Measurements from ENCODE around the gene COTL1.

The COTL1 gene

GRCh38 chr16:84570739-84571403, 47.0 kb downstream of the COTL1 start:
- no peak for DNase-seq
- Histone ChIP-seq H3K4ac (ENCODE audit: low read depth, low read length) (no peak overlapping the region), H2BK5ac (ENCODE audit: low read length) (no peak overlapping the region), H3K9ac (ENCODE audit: low read length) (no peak overlapping the region), H2BK120ac (ENCODE audit: low read depth, low read length) (no peak overlapping the region), H3K79me1 (ENCODE audit: low read length) (peaks cover 6% of the 10 kb centered on the region), H3K27me3 (ENCODE audit: insufficient read depth, low read length, poor library complexity) (no peaks in the 10 kb centered on the region), H3K4me2 (ENCODE audit: low read length) (no peak overlapping the region), H3K36me3 (ENCODE audit: control insufficient read depth, insufficient read depth, low read length) (no peaks in the 10 kb centered on the region), H3K18ac (ENCODE audit: low read length) (no peak overlapping the region), H3K56ac (ENCODE audit: low read length) (no peak overlapping the region), H2AK5ac (ENCODE audit: low read length) (no peak overlapping the region), H3K23ac (ENCODE audit: low read length) (peak overlapping the region; percentile 35), H3K4me1 (ENCODE audit: control insufficient read depth, low read depth, low read length) (no peaks in the 10 kb centered on the region), H2BK15ac (replicated peaks; ENCODE audit: low read depth) (no peak overlapping the region), H3K4me3 (ENCODE audit: low read length) (no peak overlapping the region), H3K79me2 (ENCODE audit: control insufficient read depth, insufficient read depth, low read length) (no peaks in the 10 kb centered on the region), H4K5ac (ENCODE audit: low read length) (no peak overlapping the region), H4K8ac (ENCODE audit: low read depth, low read length) (no peak overlapping the region), H3K27ac (ENCODE audit: low read depth, low read length) (no peak overlapping the region)
- no CpG with 5 or more reads among the region's 14 CpGs for WGBS (ENCODE audit: extremely low coverage, insufficient coverage, low lambda C conversion rate)

- Histone ChIP-seq H3K18ac (ENCODE audit: low read length) (no peak overlapping the region), H2BK5ac (ENCODE audit: low read length) (no peak overlapping the region), H3K9ac (ENCODE audit: low read length) (no peak overlapping the region), H3K4me3 (ENCODE audit: low read length) (no peak overlapping the region), H2AK5ac (ENCODE audit: low read length) (no peak overlapping the region), H3K56ac (ENCODE audit: low read length) (no peak overlapping the region), H4K8ac (ENCODE audit: low read depth, low read length) (no peak overlapping the region), H3K4me2 (ENCODE audit: low read length) (no peak overlapping the region), H3K79me2 (ENCODE audit: control insufficient read depth, insufficient read depth, low read length) (no peaks in the 10 kb centered on the region), H2BK15ac (replicated peaks; ENCODE audit: low read depth) (no peak overlapping the region), H3K4me1 (ENCODE audit: control insufficient read depth, low read depth, low read length) (no peaks in the 10 kb centered on the region), H4K5ac (ENCODE audit: low read length) (no peak overlapping the region), H3K27me3 (ENCODE audit: insufficient read depth, low read length, poor library complexity) (no peaks in the 10 kb centered on the region), H2BK120ac (ENCODE audit: low read depth, low read length) (no peak overlapping the region), H3K4ac (ENCODE audit: low read depth, low read length) (no peak overlapping the region), H3K27ac (ENCODE audit: low read depth, low read length) (no peak overlapping the region), H3K79me1 (ENCODE audit: low read length) (peaks cover 6% of the 10 kb centered on the region), H3K36me3 (ENCODE audit: control insufficient read depth, insufficient read depth, low read length) (no peaks in the 10 kb centered on the region), H3K23ac (ENCODE audit: low read length) (no peak overlapping the region)
- DNase-seq, result no peak
- WGBS (ENCODE audit: extremely low coverage, insufficient coverage, low lambda C conversion rate), result no CpG with 5 or more reads among the region's 9 CpGs
Observed at GRCh38 chr16:84569382-84569987, 48.4 kb downstream of the COTL1 start.

- no peak overlapping the region for H3K4me3 ChIP-seq (ENCODE audit: low read length)
- H2AK5ac ChIP-seq (ENCODE audit: low read length), result no peak overlapping the region
- H3K79me1 ChIP-seq (ENCODE audit: low read length), result peaks cover 5% of the 10 kb centered on the region
- no peak overlapping the region for H3K23ac ChIP-seq (ENCODE audit: low read length)
- no peak overlapping the region for H3K4ac ChIP-seq (ENCODE audit: low read depth, low read length)
- H3K4me2 ChIP-seq (ENCODE audit: low read length), result no peak overlapping the region
- no peak overlapping the region for H3K27ac ChIP-seq (ENCODE audit: low read depth, low read length)
- no peak overlapping the region for H3K18ac ChIP-seq (ENCODE audit: low read length)
- no CpG with 5 or more reads among the region's 9 CpGs for WGBS (ENCODE audit: extremely low coverage, insufficient coverage, low lambda C conversion rate)
- H4K5ac ChIP-seq (ENCODE audit: low read length), result no peak overlapping the region
- H2BK5ac ChIP-seq (ENCODE audit: low read length), result no peak overlapping the region
- DNase-seq, result no peak
- no peaks in the 10 kb centered on the region for H3K27me3 ChIP-seq (ENCODE audit: insufficient read depth, low read length, poor library complexity)
- no peak overlapping the region for H3K9ac ChIP-seq (ENCODE audit: low read length)
- no peaks in the 10 kb centered on the region for H3K4me1 ChIP-seq (ENCODE audit: control insufficient read depth, low read depth, low read length)
- H3K36me3 ChIP-seq (ENCODE audit: control insufficient read depth, insufficient read depth, low read length), result no peaks in the 10 kb centered on the region
- no peak overlapping the region for H2BK120ac ChIP-seq (ENCODE audit: low read depth, low read length)
- H3K79me2 ChIP-seq (ENCODE audit: control insufficient read depth, insufficient read depth, low read length), result no peaks in the 10 kb centered on the region
- no peak overlapping the region for H2BK15ac ChIP-seq (replicated peaks; ENCODE audit: low read depth)
- no peak overlapping the region for H3K56ac ChIP-seq (ENCODE audit: low read length)
- no peak overlapping the region for H4K8ac ChIP-seq (ENCODE audit: low read depth, low read length)
Observed at GRCh38 chr16:84568066-84568465, 49.8 kb downstream of the COTL1 start.

GRCh38 chr16:84567286-84567962, 50.5 kb downstream of the COTL1 start:
- no peak overlapping the region for H3K4ac ChIP-seq (ENCODE audit: low read depth, low read length)
- no peak overlapping the region for H4K5ac ChIP-seq (ENCODE audit: low read length)
- no peak overlapping the region for H3K4me3 ChIP-seq (ENCODE audit: low read length)
- no peak overlapping the region for H2AK5ac ChIP-seq (ENCODE audit: low read length)
- no peak overlapping the region for H3K23ac ChIP-seq (ENCODE audit: low read length)
- H3K9ac ChIP-seq (ENCODE audit: low read length), result no peak overlapping the region
- no peaks in the 10 kb centered on the region for H3K79me2 ChIP-seq (ENCODE audit: control insufficient read depth, insufficient read depth, low read length)
- no peaks in the 10 kb centered on the region for H3K4me1 ChIP-seq (ENCODE audit: control insufficient read depth, low read depth, low read length)
- H4K8ac ChIP-seq (ENCODE audit: low read depth, low read length), result no peak overlapping the region
- no peak overlapping the region for H3K18ac ChIP-seq (ENCODE audit: low read length)
- H3K79me1 ChIP-seq (ENCODE audit: low read length), result peaks cover 5% of the 10 kb centered on the region
- no CpG with 5 or more reads among the region's 16 CpGs for WGBS (ENCODE audit: extremely low coverage, insufficient coverage, low lambda C conversion rate)
- no peak overlapping the region for H2BK15ac ChIP-seq (replicated peaks; ENCODE audit: low read depth)
- no peak overlapping the region for H2BK120ac ChIP-seq (ENCODE audit: low read depth, low read length)
- no peak overlapping the region for H3K4me2 ChIP-seq (ENCODE audit: low read length)
- H3K36me3 ChIP-seq (ENCODE audit: control insufficient read depth, insufficient read depth, low read length), result no peaks in the 10 kb centered on the region
- H3K56ac ChIP-seq (ENCODE audit: low read length), result no peak overlapping the region
- no peak overlapping the region for H2BK5ac ChIP-seq (ENCODE audit: low read length)
- DNase-seq, result no peak
- H3K27ac ChIP-seq (ENCODE audit: low read depth, low read length), result no peak overlapping the region
- no peaks in the 10 kb centered on the region for H3K27me3 ChIP-seq (ENCODE audit: insufficient read depth, low read length, poor library complexity)

GRCh38 chr16:84566545-84567257, 51.2 kb downstream of the COTL1 start:
- H2BK120ac ChIP-seq (ENCODE audit: low read depth, low read length), result no peak overlapping the region
- H3K23ac ChIP-seq (ENCODE audit: low read length), result no peak overlapping the region
- H4K8ac ChIP-seq (ENCODE audit: low read depth, low read length), result no peak overlapping the region
- H3K79me1 ChIP-seq (ENCODE audit: low read length), result peaks cover 3% of the 10 kb centered on the region
- H2BK5ac ChIP-seq (ENCODE audit: low read length), result no peak overlapping the region
- no peak overlapping the region for H3K18ac ChIP-seq (ENCODE audit: low read length)
- no peak overlapping the region for H3K4me3 ChIP-seq (ENCODE audit: low read length)
- H3K4me2 ChIP-seq (ENCODE audit: low read length), result no peak overlapping the region
- H3K4me1 ChIP-seq (ENCODE audit: control insufficient read depth, low read depth, low read length), result no peaks in the 10 kb centered on the region
- H3K36me3 ChIP-seq (ENCODE audit: control insufficient read depth, insufficient read depth, low read length), result no peaks in the 10 kb centered on the region
- H3K9ac ChIP-seq (ENCODE audit: low read length), result no peak overlapping the region
- DNase-seq, result no peak
- no peaks in the 10 kb centered on the region for H3K27me3 ChIP-seq (ENCODE audit: insufficient read depth, low read length, poor library complexity)
- H4K5ac ChIP-seq (ENCODE audit: low read length), result no peak overlapping the region
- no peak overlapping the region for H2AK5ac ChIP-seq (ENCODE audit: low read length)
- H2BK15ac ChIP-seq (replicated peaks; ENCODE audit: low read depth), result no peak overlapping the region
- no peak overlapping the region for H3K4ac ChIP-seq (ENCODE audit: low read depth, low read length)
- no peak overlapping the region for H3K56ac ChIP-seq (ENCODE audit: low read length)
- no peaks in the 10 kb centered on the region for H3K79me2 ChIP-seq (ENCODE audit: control insufficient read depth, insufficient read depth, low read length)
- WGBS (ENCODE audit: extremely low coverage, insufficient coverage, low lambda C conversion rate), result no CpG with 5 or more reads among the region's 21 CpGs
- H3K27ac ChIP-seq (ENCODE audit: low read depth, low read length), result no peak overlapping the region
